HepG2 (cell line): ENCODE measurements around the gene FRMD8. TPM values are rescaled to one million over a fixed set of nuclear protein-coding genes. Genes with fewer than 3 reads are reported as not detected.

Experiments used
- ATAC-seq: fragments of 200-7000 bp; cut with Tn5 transposase; 3 replicates; pipeline ENCODE4 v1.9.1; 2020; ENCODE audit warnings: mild to moderate bottlenecking, moderate library complexity
- BruUV-seq: library from RNA; stranded (reverse); fragments of 400-500 nt; replicated peaks from 2 replicates; lab custom pipeline; 2021; lab: Mats Ljungman, UMichigan
- CTCF ChIA-PET: fragments of 300-600 bp; formaldehyde crosslinking; extraction: SDS; loops from one replicate; lab custom pipeline; 2021; ENCODE audit warnings: low total read pairs, inconsistent platforms, low intra/inter-chr PET ratio; lab: Yijun Ruan, JAX
- POLR2A ChIA-PET: fragments of 350-600 bp; sonication (Branson Sonifier 250); formaldehyde crosslinking; loops from one replicate; lab custom pipeline; 2020; ENCODE audit warnings: antibody characterized with exemption, inconsistent platforms; lab: Yijun Ruan, JAX
- DNase-seq: peaks from one replicate; pipeline ENCODE4 v3.0.0-alpha.2; 2015; ENCODE audit warnings: low spot score
- FAIRE-seq: peaks from 3 replicates; lab custom pipeline; 2011; peaks lifted over from hg19 to GRCh38; lab: Jason Lieb, UNC
- H2AFZ ChIP-seq: one replicate; pipeline ENCODE4 v1.6.1; 2011; ENCODE audit warnings: low read length, inconsistent platforms
- H3K27ac ChIP-seq: fragments of 300-600 bp; 3 replicates; pipeline ENCODE4 v1.8.0; 2011; ENCODE audit warnings: mixed run types, mild to moderate bottlenecking, mixed read lengths, low read length, inconsistent platforms; ENCODE audit not compliant: insufficient read depth; ENCODE audit errors: extremely low read length
- H3K27me3 ChIP-seq, 2 experiments: fragments of 200-600 bp in 1 of 2; 2 replicates in 1 of 2; 3 replicates in 1 of 2; pipeline versions ENCODE4 v1.6.0 to v1.8.0; 2011; ENCODE audit warnings: low read length in 2 of 2, mild to moderate bottlenecking in 2 of 2, moderate library complexity in 2 of 2, inconsistent platforms in 1 of 2; ENCODE audit not compliant: insufficient read depth in 2 of 2, control insufficient read depth in 1 of 2
- H3K36me3 ChIP-seq, 2 experiments: fragments of 200-600 bp in 1 of 2; replicated peaks in 1 of 2; 2 replicates in 1 of 2; 3 replicates in 1 of 2; pipeline versions ENCODE4 v1.5.1 to v1.8.0; 2011; ENCODE audit warnings: low read length in 2 of 2, inconsistent platforms in 1 of 2; ENCODE audit not compliant: insufficient read depth in 2 of 2, control insufficient read depth in 1 of 2
- H3K4me1 ChIP-seq: 2 replicates; pipeline ENCODE4 v1.5.1; 2012; ENCODE audit warnings: low read length, inconsistent platforms; ENCODE audit not compliant: insufficient read depth
- H3K4me2 ChIP-seq: 2 replicates; pipeline ENCODE4 v1.6.0; 2011; ENCODE audit warnings: low read depth, low read length, inconsistent platforms
- H3K4me3 ChIP-seq, 3 experiments: fragments of 200-600 bp in 1 of 3; sonication (generic), shearing (Covaris generic) in 1 of 3; replicated peaks in 1 of 3; 2 replicates each; pipeline ENCODE4 v1.5.1; 2011 to 2016; ENCODE audit warnings: low read length in 3 of 3, inconsistent platforms in 2 of 3, low read depth in 2 of 3, mild to moderate bottlenecking in 2 of 3, control low read depth in 1 of 3, mixed read lengths in 1 of 3; ENCODE audit not compliant: insufficient read depth in 1 of 3
- H3K79me2 ChIP-seq: one replicate; pipeline ENCODE4 v1.6.1; 2011; ENCODE audit warnings: low read length, inconsistent platforms; ENCODE audit not compliant: insufficient read depth
- H3K9ac ChIP-seq: 2 replicates; pipeline ENCODE4 v1.6.0; 2011; ENCODE audit warnings: mild to moderate bottlenecking, low read depth, low read length, inconsistent platforms; ENCODE audit not compliant: insufficient read depth
- H3K9me3 ChIP-seq: 2 replicates; pipeline ENCODE4 v1.5.1; 2012; ENCODE audit warnings: mild to moderate bottlenecking, low read length
- H4K20me1 ChIP-seq: 2 replicates; pipeline ENCODE4 v1.6.0; 2011; ENCODE audit warnings: inconsistent platforms, mild to moderate bottlenecking, low read length, moderate library complexity; ENCODE audit not compliant: insufficient read depth
- CBFB ChIP-seq: sonication (generic); formaldehyde crosslinking; IDR thresholded peaks from 2 replicates; pipeline ENCODE4 v1.4.0; 2020; ENCODE audit warnings: missing genetic modification reagents
- FOXO4 ChIP-seq: sonication (generic); formaldehyde crosslinking; conservative IDR thresholded peaks from 2 replicates; pipeline ENCODE4 v1.8.1; 2023; ENCODE audit warnings: missing genetic modification reagents
- HDAC2 ChIP-seq: sonication (generic); formaldehyde crosslinking; IDR thresholded peaks from 2 replicates; pipeline ENCODE4 v1.4.0; 2020; ENCODE audit warnings: missing genetic modification reagents
- MTA3 ChIP-seq: sonication (generic); formaldehyde crosslinking; IDR thresholded peaks from 2 replicates; pipeline ENCODE4 v1.4.0; 2020; ENCODE audit warnings: missing genetic modification reagents
- NCOA2 ChIP-seq: sonication (generic); formaldehyde crosslinking; IDR thresholded peaks from 2 replicates; pipeline ENCODE4 v1.8.0; 2022; ENCODE audit warnings: inconsistent platforms
- RAD51 ChIP-seq: fragments of 450-650 bp; IDR thresholded peaks from 2 replicates; pipeline ENCODE4 v1.6.1; 2016; ENCODE audit warnings: borderline replicate concordance
- SRSF1 ChIP-seq: fragments of 200-400 bp; formaldehyde crosslinking; optimal IDR thresholded peaks from 2 replicates; pipeline ENCODE3; 2017; ENCODE audit warnings: mild to moderate bottlenecking, low read depth, low read length, moderate library complexity
- ZNF331 ChIP-seq: sonication (generic); formaldehyde crosslinking; IDR thresholded peaks from 2 replicates; pipeline ENCODE4 v1.4.0; 2020; ENCODE audit warnings: missing genetic modification reagents
- ZNF652 ChIP-seq: IDR thresholded peaks from 2 replicates; pipeline ENCODE4 v1.6.1; 2016; ENCODE audit warnings: low read depth, borderline replicate concordance
- WGBS: methylation state at CpG from one replicate; pipeline ENCODE4 v1.1.6; 2017; ENCODE audit warnings: low lambda C conversion rate; 5-methylcytosine and 5-hydroxymethylcytosine counted together
- in situ Hi-C: cut with HindIII; loops from 2 replicates; pipeline ENCODE4 v1.10.0; 2017; ENCODE audit warnings: low pct_unique_long_range_greater_than_20kb; ENCODE audit not compliant: extremely low pct_ligation_motif_present
- intact Hi-C: fragments of 100-400 bp; cut with micrococcal nuclease; formaldehyde crosslinking; loops from one replicate; pipeline ENCODE4 v1.10.0; 2022; ENCODE audit not compliant: unreplicated experiment
- polyA plus RNA-seq, 8 experiments: library from polyadenylated mRNA; depleted of rRNA in 3 of 8; stranded (reverse) in 7 of 8; unstranded in 1 of 8; fragments of >200 nt; fragmentation: Illumina TruSeq in 4 of 8; extraction: Trizol in 4 of 8; gene quantifications; 2 replicates each; pipeline versions ENCODE4 v1.2.1 to v1.2.3, GENCODE V29; 2011 to 2016; ENCODE audit warnings: low read depth in 4 of 8, missing spikeins in 1 of 8, mixed read lengths in 1 of 8; ENCODE audit not compliant: insufficient read depth in 1 of 8
- total RNA-seq, 5 experiments: library from RNA; depleted of rRNA; stranded (reverse); fragments of >200 nt; fragmentation: Illumina TruSeq; extraction: Trizol; gene quantifications; 2 replicates each; pipeline ENCODE4 v1.2.3, GENCODE V29; 2016; ENCODE audit warnings: low read depth in 1 of 5
- TF ChIP-seq, protein P1 (sequence below): sonication (generic); formaldehyde crosslinking; IDR thresholded peaks from 2 replicates; pipeline ENCODE4 v1.4.0; 2020; ENCODE audit warnings: missing genetic modification reagents, borderline replicate concordance

Gene FRMD8
- total and polyA plus RNA-seq, 2 of the 13 experiments (the other 11 are each of a cell fraction or from before 2014, with no cell fraction given) = 5.8 to 20.6 TPM

DNA sequence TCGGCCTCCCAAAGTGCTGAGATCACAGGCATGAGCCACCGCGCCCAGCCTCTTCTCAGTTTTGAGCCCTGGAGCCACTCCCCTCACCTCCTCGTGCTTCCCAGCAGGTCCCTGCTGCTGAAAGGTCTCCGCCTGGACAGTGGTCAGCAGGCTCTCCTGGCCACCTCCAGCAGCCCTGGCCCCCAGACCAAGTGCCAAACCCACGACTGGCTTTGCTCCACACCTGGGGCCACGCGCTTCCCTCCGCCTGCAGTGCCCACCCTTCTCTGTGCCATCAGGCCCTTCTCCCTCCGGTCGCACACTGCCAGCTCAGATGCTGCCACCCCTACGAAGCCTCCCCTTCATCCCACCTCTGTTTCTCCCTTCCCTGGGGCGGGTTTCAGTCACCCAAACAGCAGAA is 12.8 kb downstream of the FRMD8 start:
- H3K9me3 ChIP-seq = no peaks in the 10 kb centered on the region
- FAIRE-seq (no peak), ATAC-seq (no peak), DNase-seq (no peak)
- POLR2A ChIA-PET = interaction anchor here (1.2 to 7.6 kb wide), 2 partner anchors 18 to 25 kb away, joined by 5 to 98 read pairs; no protein-coding TSS in a partner anchor
- H3K4me3 ChIP-seq = no peak overlapping the region
- H3K27ac ChIP-seq = no peak overlapping the region
- TF ChIP-seq ZNF331 (CRISPR knock-in tag) (no peak), MTA3 (CRISPR knock-in tag) (no peak), NCOA2 (CRISPR knock-in tag) (no peak), FOXO4 (CRISPR knock-in tag) (no peak), SRSF1 (no peak), RAD51 (no peak), ZNF652 (CRISPR knock-in tag) (no peak), HDAC2 (no peak), CBFB (CRISPR knock-in tag) (no peak)
- TF ChIP-seq, protein P1, sequence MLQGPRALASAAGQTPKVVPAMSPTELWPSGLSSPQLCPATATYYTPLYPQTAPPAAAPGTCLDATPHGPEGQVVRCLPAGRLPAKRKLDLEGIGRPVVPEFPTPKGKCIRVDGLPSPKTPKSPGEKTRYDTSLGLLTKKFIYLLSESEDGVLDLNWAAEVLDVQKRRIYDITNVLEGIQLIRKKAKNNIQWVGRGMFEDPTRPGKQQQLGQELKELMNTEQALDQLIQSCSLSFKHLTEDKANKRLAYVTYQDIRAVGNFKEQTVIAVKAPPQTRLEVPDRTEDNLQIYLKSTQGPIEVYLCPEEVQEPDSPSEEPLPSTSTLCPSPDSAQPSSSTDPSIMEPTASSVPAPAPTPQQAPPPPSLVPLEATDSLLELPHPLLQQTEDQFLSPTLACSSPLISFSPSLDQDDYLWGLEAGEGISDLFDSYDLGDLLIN (CRISPR knock-in tag) = no peak
- 92% methylated on average over 13 of the region's 13 CpGs for WGBS
- BruUV-seq = no TSS peak
- H3K36me3 ChIP-seq = peaks cover 14 to 20% of the 10 kb centered on the region in 2 experiments; a peak in 4 of 5 replicates
- H3K9ac ChIP-seq = no peak overlapping the region
- intact Hi-C loops (no loop called here), in situ Hi-C loops (no loop called here)
- peaks cover 19% of the 10 kb centered on the region for H3K4me1 ChIP-seq
- CTCF ChIA-PET = no interaction called here
- no peak overlapping the region for H3K4me2 ChIP-seq
- H2AFZ ChIP-seq = no peak overlapping the region
- H4K20me1 ChIP-seq = no peaks in the 10 kb centered on the region
- H3K27me3 ChIP-seq = no peaks in the 10 kb centered on the region
- H3K79me2 ChIP-seq = no peaks in the 10 kb centered on the region
